WTC11 (cell line): ENCODE measurements around the gene NAALADL2. TPM values are rescaled to one million over a fixed set of nuclear protein-coding genes. Genes with fewer than 3 reads are reported as not detected.
A peak's percentile ranks its signal among the peaks of the same experiment; 100 is the strongest.

Source experiments
- ATAC-seq: fragments of 200-7000 bp; cut with Tn5 transposase; 2 replicates; pipeline ENCODE4 v1.10.0; 2021; ENCODE audit warnings: mild to moderate bottlenecking, moderate library complexity
- CTCF ChIA-PET: fragments of 300-600 bp; sonication (Branson Sonifier 250); formaldehyde crosslinking; loops from one replicate; lab custom pipeline; 2021; ENCODE audit warnings: antibody characterized with exemption; lab: Charles Lee
- POLR2A ChIA-PET: fragments of 350-600 bp; sonication (Branson Sonifier 250); formaldehyde crosslinking; loops from one replicate; lab custom pipeline; 2021; ENCODE audit warnings: antibody characterized with exemption; lab: Charles Lee
- DNase-seq: peaks from one replicate; pipeline ENCODE4 v3.0.0; 2021; ENCODE audit warnings: low spot score
- H3K27ac Mint-ChIP-seq: 2 replicates; pipeline ENCODE4 v1.8.0; 2021; ENCODE audit warnings: mixed read lengths
- H3K27me3 Mint-ChIP-seq: 2 replicates; pipeline ENCODE4 v1.8.0; 2021; ENCODE audit warnings: low read depth, mild to moderate bottlenecking, moderate library complexity, mixed read lengths
- H3K36me3 Mint-ChIP-seq: 2 replicates; pipeline ENCODE4 v1.8.0; 2021; ENCODE audit warnings: mixed read lengths
- H3K4me1 Mint-ChIP-seq: 2 replicates; pipeline ENCODE4 v1.8.0; 2022; ENCODE audit warnings: mixed read lengths
- H3K4me3 Mint-ChIP-seq: 2 replicates; pipeline ENCODE4 v1.8.0; 2021; ENCODE audit warnings: mild to moderate bottlenecking, moderate library complexity, mixed read lengths
- H3K9me3 Mint-ChIP-seq: 2 replicates; pipeline ENCODE4 v1.8.0; 2021; ENCODE audit warnings: mixed read lengths
- ATF1 ChIP-seq: sonication (generic); formaldehyde crosslinking; IDR thresholded peaks from 2 replicates; pipeline ENCODE4 v1.8.1; 2023; ENCODE audit warnings: mild to moderate bottlenecking, moderate library complexity, missing genetic modification reagents
- CREB1 ChIP-seq: sonication (generic); formaldehyde crosslinking; IDR thresholded peaks from 2 replicates; pipeline ENCODE4 v1.8.0; 2023; ENCODE audit warnings: mild to moderate bottlenecking, missing genetic modification reagents
- CREM ChIP-seq: sonication (generic); formaldehyde crosslinking; IDR thresholded peaks from 2 replicates; pipeline ENCODE4 v1.8.1; 2022; ENCODE audit warnings: mild to moderate bottlenecking, missing genetic modification reagents, moderate library complexity
- ELF4 ChIP-seq: sonication (generic); formaldehyde crosslinking; IDR thresholded peaks from 2 replicates; pipeline ENCODE4 v1.8.1; 2022; ENCODE audit warnings: low read depth, mild to moderate bottlenecking, moderate library complexity, missing genetic modification reagents
- EMX1 ChIP-seq: fragments of 250-450 bp; sonication (Bioruptor Pico); IDR thresholded peaks from 2 replicates; pipeline ENCODE4 v1.8.0; 2021; ENCODE audit warnings: mild to moderate bottlenecking
- FOXJ3 ChIP-seq: sonication (generic); formaldehyde crosslinking; IDR thresholded peaks from 2 replicates; pipeline ENCODE4 v1.9.0; 2021; ENCODE audit warnings: missing genetic modification reagents, mild to moderate bottlenecking, borderline replicate concordance
- FOXK1 ChIP-seq: sonication (generic); formaldehyde crosslinking; IDR thresholded peaks from 2 replicates; pipeline ENCODE4 v1.8.0; 2022; ENCODE audit warnings: mild to moderate bottlenecking, moderate library complexity, missing genetic modification reagents
- FOXP1 ChIP-seq: sonication (generic); formaldehyde crosslinking; IDR thresholded peaks from 2 replicates; pipeline ENCODE4 v1.8.0; 2022; ENCODE audit warnings: missing genetic modification reagents, mild to moderate bottlenecking, moderate library complexity, borderline replicate concordance
- GRHL2 ChIP-seq: fragments of 250-450 bp; sonication (Bioruptor Pico); IDR thresholded peaks from 2 replicates; pipeline ENCODE4 v1.8.0; 2022; ENCODE audit warnings: mild to moderate bottlenecking, moderate library complexity; ENCODE audit not compliant: insufficient replicate concordance, severe bottlenecking
- HMGA2 ChIP-seq: fragments of 250-450 bp; sonication (Bioruptor Pico); IDR thresholded peaks from 2 replicates; pipeline ENCODE4 v1.4.0; 2021; ENCODE audit warnings: mild to moderate bottlenecking, moderate library complexity
- IRF2 ChIP-seq: sonication (generic); formaldehyde crosslinking; IDR thresholded peaks from 2 replicates; pipeline ENCODE4 v1.8.0; 2022; ENCODE audit warnings: low read depth, missing genetic modification reagents, borderline replicate concordance
- NFATC4 ChIP-seq: fragments of 250-450 bp; sonication (Bioruptor Pico); IDR thresholded peaks from 2 replicates; pipeline ENCODE4 v1.9.0; 2021; ENCODE audit warnings: mild to moderate bottlenecking
- NR3C1 ChIP-seq: sonication (generic); formaldehyde crosslinking; conservative IDR thresholded peaks from 2 replicates; pipeline ENCODE4 v1.8.1; 2023; ENCODE audit warnings: low read depth, mild to moderate bottlenecking, missing genetic modification reagents
- OVOL2 ChIP-seq: fragments of 250-450 bp; sonication (Bioruptor Pico); IDR thresholded peaks from 2 replicates; pipeline ENCODE4 v1.9.0; 2021; ENCODE audit warnings: mild to moderate bottlenecking, borderline replicate concordance
- SOX15 ChIP-seq: fragments of 250-450 bp; sonication (Bioruptor Pico); IDR thresholded peaks from 2 replicates; pipeline ENCODE4 v1.9.0; 2021; ENCODE audit warnings: mild to moderate bottlenecking
- TP53 ChIP-seq: sonication (generic); formaldehyde crosslinking; IDR thresholded peaks from 2 replicates; pipeline ENCODE4 v1.8.1; 2023; ENCODE audit warnings: mild to moderate bottlenecking, missing genetic modification reagents
- ZNF121 ChIP-seq: sonication (generic); formaldehyde crosslinking; IDR thresholded peaks from 2 replicates; pipeline ENCODE4 v1.8.0; 2023; ENCODE audit warnings: missing genetic modification reagents
- ZNF263 ChIP-seq: sonication (generic); formaldehyde crosslinking; IDR thresholded peaks from 2 replicates; pipeline ENCODE4 v1.8.1; 2022; ENCODE audit warnings: low read depth, mild to moderate bottlenecking, moderate library complexity, missing genetic modification reagents
- total RNA-seq: library from RNA; stranded (reverse); gene quantifications from 3 replicates; pipeline ENCODE4 v1.2.3, GENCODE V29; 2021
- TF ChIP-seq, protein P1 (sequence below): sonication (generic); formaldehyde crosslinking; conservative IDR thresholded peaks from 2 replicates; pipeline ENCODE4 v1.8.1; 2023; ENCODE audit warnings: mild to moderate bottlenecking, low read depth, missing genetic modification reagents, moderate library complexity
- TF ChIP-seq, protein P2 (sequence below): sonication (generic); formaldehyde crosslinking; IDR thresholded peaks from 2 replicates; pipeline ENCODE4 v1.8.1; 2023; ENCODE audit warnings: mild to moderate bottlenecking, missing genetic modification reagents
- TF ChIP-seq, protein P3 (sequence below): sonication (generic); formaldehyde crosslinking; IDR thresholded peaks from 2 replicates; pipeline ENCODE4 v1.8.1; 2023; ENCODE audit warnings: mild to moderate bottlenecking, missing genetic modification reagents, moderate library complexity
- TF ChIP-seq, protein P4 (sequence below): fragments of 250-450 bp; sonication (Bioruptor Pico); IDR thresholded peaks from 2 replicates; pipeline ENCODE4 v1.9.0; 2021; ENCODE audit warnings: mild to moderate bottlenecking, borderline replicate concordance
- TF ChIP-seq, protein P5 (sequence below): sonication (generic); formaldehyde crosslinking; IDR thresholded peaks from 2 replicates; pipeline ENCODE4 v1.8.1; 2022; ENCODE audit warnings: mild to moderate bottlenecking, moderate library complexity, missing genetic modification reagents
- TF ChIP-seq, protein P6 (sequence below): sonication (generic); formaldehyde crosslinking; IDR thresholded peaks from 2 replicates; pipeline ENCODE4 v1.8.1; 2023; ENCODE audit warnings: mild to moderate bottlenecking, moderate library complexity, missing genetic modification reagents

Gene NAALADL2
- total RNA-seq, 1 experiment from 2014 or later, result 1.2 TPM

GRCh38 chr3:175383813-175384212 is 524.7 kb downstream of the NAALADL2 start:
- ChIA-PET POLR2A (no interaction called here), CTCF (no interaction called here)
- no peaks in the 10 kb centered on the region for H3K9me3 Mint-ChIP-seq
- DNase-seq, result no peak
- H3K4me3 Mint-ChIP-seq, result no peak overlapping the region
- H3K36me3 Mint-ChIP-seq, result no peaks in the 10 kb centered on the region
- H3K27me3 Mint-ChIP-seq, result no peaks in the 10 kb centered on the region
- no peak for TF ChIP-seq NR3C1
- TF ChIP-seq OVOL2 (CRISPR knock-in tag), result no peak
- no peak for TF ChIP-seq ZNF263
- no peak for TF ChIP-seq CREB1 (CRISPR knock-in tag)
- no peak for TF ChIP-seq FOXK1 (CRISPR knock-in tag)
- TF ChIP-seq FOXP1 (CRISPR knock-in tag), result no peak
- TF ChIP-seq EMX1, result no peak
- TF ChIP-seq, protein P1, sequence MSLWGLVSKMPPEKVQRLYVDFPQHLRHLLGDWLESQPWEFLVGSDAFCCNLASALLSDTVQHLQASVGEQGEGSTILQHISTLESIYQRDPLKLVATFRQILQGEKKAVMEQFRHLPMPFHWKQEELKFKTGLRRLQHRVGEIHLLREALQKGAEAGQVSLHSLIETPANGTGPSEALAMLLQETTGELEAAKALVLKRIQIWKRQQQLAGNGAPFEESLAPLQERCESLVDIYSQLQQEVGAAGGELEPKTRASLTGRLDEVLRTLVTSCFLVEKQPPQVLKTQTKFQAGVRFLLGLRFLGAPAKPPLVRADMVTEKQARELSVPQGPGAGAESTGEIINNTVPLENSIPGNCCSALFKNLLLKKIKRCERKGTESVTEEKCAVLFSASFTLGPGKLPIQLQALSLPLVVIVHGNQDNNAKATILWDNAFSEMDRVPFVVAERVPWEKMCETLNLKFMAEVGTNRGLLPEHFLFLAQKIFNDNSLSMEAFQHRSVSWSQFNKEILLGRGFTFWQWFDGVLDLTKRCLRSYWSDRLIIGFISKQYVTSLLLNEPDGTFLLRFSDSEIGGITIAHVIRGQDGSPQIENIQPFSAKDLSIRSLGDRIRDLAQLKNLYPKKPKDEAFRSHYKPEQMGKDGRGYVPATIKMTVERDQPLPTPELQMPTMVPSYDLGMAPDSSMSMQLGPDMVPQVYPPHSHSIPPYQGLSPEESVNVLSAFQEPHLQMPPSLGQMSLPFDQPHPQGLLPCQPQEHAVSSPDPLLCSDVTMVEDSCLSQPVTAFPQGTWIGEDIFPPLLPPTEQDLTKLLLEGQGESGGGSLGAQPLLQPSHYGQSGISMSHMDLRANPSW (CRISPR knock-in tag), result no peak
- TF ChIP-seq ZNF121, result no peak
- no peak for TF ChIP-seq CREM (CRISPR knock-in tag)
- TF ChIP-seq, protein P2, sequence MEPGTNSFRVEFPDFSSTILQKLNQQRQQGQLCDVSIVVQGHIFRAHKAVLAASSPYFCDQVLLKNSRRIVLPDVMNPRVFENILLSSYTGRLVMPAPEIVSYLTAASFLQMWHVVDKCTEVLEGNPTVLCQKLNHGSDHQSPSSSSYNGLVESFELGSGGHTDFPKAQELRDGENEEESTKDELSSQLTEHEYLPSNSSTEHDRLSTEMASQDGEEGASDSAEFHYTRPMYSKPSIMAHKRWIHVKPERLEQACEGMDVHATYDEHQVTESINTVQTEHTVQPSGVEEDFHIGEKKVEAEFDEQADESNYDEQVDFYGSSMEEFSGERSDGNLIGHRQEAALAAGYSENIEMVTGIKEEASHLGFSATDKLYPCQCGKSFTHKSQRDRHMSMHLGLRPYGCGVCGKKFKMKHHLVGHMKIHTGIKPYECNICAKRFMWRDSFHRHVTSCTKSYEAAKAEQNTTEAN, result no peak
- no peak for TF ChIP-seq ELF4 (CRISPR knock-in tag)
- TF ChIP-seq NFATC4, result no peak
- no peak for TF ChIP-seq ATF1 (CRISPR knock-in tag)
- no peak for TF ChIP-seq FOXJ3
- no peak for TF ChIP-seq GRHL2
- TF ChIP-seq, protein P3, sequence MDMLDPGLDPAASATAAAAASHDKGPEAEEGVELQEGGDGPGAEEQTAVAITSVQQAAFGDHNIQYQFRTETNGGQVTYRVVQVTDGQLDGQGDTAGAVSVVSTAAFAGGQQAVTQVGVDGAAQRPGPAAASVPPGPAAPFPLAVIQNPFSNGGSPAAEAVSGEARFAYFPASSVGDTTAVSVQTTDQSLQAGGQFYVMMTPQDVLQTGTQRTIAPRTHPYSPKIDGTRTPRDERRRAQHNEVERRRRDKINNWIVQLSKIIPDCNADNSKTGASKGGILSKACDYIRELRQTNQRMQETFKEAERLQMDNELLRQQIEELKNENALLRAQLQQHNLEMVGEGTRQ (CRISPR knock-in tag), result no peak
- TF ChIP-seq TP53 (CRISPR knock-in tag), result no peak
- no peak for ATAC-seq
- no peak overlapping the region for H3K27ac Mint-ChIP-seq
- no peaks in the 10 kb centered on the region for H3K4me1 Mint-ChIP-seq

DNA sequence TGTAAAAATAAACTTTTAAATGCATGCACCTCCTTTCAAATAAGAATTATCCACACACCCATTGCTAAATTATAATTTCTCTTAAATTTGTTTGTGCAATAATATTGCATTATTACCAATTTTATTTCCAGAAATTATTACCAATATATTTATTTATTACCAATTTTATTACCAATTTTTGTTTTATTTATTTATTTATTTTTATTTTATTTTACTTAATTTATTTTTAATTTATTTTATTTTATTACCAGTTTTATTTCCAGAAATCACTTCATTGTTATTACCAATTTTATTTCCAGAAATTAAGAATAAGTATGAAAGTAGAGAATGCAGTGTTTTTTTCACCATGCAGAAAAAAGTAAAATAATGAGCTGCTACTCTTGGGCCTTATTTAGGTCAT is 525.4 kb downstream of the NAALADL2 start:
- DNase-seq, result no peak
- no peak for ATAC-seq
- no peak overlapping the region for H3K27ac Mint-ChIP-seq
- no peaks in the 10 kb centered on the region for H3K27me3 Mint-ChIP-seq
- ChIA-PET POLR2A (no interaction called here), CTCF (no interaction called here)
- TF ChIP-seq HMGA2 (CRISPR knock-in tag), result peak; percentile 98
- no peak for TF ChIP-seq SOX15 (CRISPR knock-in tag)
- TF ChIP-seq, all 79 proteins: peak for 1
- H3K9me3 Mint-ChIP-seq, result no peaks in the 10 kb centered on the region
- no peak overlapping the region for H3K4me3 Mint-ChIP-seq
- H3K4me1 Mint-ChIP-seq, result peaks cover 4% of the 10 kb centered on the region
- H3K36me3 Mint-ChIP-seq, result no peaks in the 10 kb centered on the region

GRCh38 chr3:175386630-175387029 is 527.5 kb downstream of the NAALADL2 start:
- CTCF ChIA-PET, result no interaction called here
- Mint-ChIP-seq H3K9me3 (no peaks in the 10 kb centered on the region), H3K4me3 (no peak overlapping the region), H3K4me1 (peaks cover 11% of the 10 kb centered on the region), H3K36me3 (no peaks in the 10 kb centered on the region), H3K27me3 (no peaks in the 10 kb centered on the region), H3K27ac (no peak overlapping the region)
- ATAC-seq (no peak), DNase-seq (no peak)
- POLR2A ChIA-PET, result no interaction called here
- TF ChIP-seq GRHL2 (no peak), IRF2 (CRISPR knock-in tag) (no peak), FOXK1 (CRISPR knock-in tag) (no peak)
- TF ChIP-seq, protein P4, sequence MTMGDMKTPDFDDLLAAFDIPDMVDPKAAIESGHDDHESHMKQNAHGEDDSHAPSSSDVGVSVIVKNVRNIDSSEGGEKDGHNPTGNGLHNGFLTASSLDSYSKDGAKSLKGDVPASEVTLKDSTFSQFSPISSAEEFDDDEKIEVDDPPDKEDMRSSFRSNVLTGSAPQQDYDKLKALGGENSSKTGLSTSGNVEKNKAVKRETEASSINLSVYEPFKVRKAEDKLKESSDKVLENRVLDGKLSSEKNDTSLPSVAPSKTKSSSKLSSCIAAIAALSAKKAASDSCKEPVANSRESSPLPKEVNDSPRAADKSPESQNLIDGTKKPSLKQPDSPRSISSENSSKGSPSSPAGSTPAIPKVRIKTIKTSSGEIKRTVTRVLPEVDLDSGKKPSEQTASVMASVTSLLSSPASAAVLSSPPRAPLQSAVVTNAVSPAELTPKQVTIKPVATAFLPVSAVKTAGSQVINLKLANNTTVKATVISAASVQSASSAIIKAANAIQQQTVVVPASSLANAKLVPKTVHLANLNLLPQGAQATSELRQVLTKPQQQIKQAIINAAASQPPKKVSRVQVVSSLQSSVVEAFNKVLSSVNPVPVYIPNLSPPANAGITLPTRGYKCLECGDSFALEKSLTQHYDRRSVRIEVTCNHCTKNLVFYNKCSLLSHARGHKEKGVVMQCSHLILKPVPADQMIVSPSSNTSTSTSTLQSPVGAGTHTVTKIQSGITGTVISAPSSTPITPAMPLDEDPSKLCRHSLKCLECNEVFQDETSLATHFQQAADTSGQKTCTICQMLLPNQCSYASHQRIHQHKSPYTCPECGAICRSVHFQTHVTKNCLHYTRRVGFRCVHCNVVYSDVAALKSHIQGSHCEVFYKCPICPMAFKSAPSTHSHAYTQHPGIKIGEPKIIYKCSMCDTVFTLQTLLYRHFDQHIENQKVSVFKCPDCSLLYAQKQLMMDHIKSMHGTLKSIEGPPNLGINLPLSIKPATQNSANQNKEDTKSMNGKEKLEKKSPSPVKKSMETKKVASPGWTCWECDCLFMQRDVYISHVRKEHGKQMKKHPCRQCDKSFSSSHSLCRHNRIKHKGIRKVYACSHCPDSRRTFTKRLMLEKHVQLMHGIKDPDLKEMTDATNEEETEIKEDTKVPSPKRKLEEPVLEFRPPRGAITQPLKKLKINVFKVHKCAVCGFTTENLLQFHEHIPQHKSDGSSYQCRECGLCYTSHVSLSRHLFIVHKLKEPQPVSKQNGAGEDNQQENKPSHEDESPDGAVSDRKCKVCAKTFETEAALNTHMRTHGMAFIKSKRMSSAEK (CRISPR knock-in tag), result no peak
- TF ChIP-seq, protein P5, sequence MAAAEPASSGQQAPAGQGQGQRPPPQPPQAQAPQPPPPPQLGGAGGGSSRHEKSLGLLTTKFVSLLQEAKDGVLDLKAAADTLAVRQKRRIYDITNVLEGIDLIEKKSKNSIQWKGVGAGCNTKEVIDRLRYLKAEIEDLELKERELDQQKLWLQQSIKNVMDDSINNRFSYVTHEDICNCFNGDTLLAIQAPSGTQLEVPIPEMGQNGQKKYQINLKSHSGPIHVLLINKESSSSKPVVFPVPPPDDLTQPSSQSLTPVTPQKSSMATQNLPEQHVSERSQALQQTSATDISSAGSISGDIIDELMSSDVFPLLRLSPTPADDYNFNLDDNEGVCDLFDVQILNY (CRISPR knock-in tag), result no peak
- TF ChIP-seq, protein P6, sequence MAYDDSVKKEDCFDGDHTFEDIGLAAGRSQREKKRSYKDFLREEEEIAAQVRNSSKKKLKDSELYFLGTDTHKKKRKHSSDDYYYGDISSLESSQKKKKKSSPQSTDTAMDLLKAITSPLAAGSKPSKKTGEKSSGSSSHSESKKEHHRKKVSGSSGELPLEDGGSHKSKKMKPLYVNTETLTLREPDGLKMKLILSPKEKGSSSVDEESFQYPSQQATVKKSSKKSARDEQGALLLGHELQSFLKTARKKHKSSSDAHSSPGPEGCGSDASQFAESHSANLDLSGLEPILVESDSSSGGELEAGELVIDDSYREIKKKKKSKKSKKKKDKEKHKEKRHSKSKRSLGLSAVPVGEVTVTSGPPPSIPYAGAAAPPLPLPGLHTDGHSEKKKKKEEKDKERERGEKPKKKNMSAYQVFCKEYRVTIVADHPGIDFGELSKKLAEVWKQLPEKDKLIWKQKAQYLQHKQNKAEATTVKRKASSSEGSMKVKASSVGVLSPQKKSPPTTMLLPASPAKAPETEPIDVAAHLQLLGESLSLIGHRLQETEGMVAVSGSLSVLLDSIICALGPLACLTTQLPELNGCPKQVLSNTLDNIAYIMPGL (CRISPR knock-in tag), result no peak
- TF ChIP-seq, all 79 proteins: peak for 0
